ENCODE measurements around the gene MITF. TPM values are rescaled to one million over a fixed set of nuclear protein-coding genes. Genes with fewer than 3 reads are reported as not detected.

Gene MITF
- polyA plus RNA-seq, 3 donors, result 35.5 to 48.6 (median 43.6) TPM

GRCh38 chr3:69809076-69809835 is 70.0 kb downstream of the MITF start:
- no peak for DNase-seq (ENCODE audit: extremely low read depth in 1 of 11, low read depth in 9 of 11, low spot score in 4 of 11)

DNA sequence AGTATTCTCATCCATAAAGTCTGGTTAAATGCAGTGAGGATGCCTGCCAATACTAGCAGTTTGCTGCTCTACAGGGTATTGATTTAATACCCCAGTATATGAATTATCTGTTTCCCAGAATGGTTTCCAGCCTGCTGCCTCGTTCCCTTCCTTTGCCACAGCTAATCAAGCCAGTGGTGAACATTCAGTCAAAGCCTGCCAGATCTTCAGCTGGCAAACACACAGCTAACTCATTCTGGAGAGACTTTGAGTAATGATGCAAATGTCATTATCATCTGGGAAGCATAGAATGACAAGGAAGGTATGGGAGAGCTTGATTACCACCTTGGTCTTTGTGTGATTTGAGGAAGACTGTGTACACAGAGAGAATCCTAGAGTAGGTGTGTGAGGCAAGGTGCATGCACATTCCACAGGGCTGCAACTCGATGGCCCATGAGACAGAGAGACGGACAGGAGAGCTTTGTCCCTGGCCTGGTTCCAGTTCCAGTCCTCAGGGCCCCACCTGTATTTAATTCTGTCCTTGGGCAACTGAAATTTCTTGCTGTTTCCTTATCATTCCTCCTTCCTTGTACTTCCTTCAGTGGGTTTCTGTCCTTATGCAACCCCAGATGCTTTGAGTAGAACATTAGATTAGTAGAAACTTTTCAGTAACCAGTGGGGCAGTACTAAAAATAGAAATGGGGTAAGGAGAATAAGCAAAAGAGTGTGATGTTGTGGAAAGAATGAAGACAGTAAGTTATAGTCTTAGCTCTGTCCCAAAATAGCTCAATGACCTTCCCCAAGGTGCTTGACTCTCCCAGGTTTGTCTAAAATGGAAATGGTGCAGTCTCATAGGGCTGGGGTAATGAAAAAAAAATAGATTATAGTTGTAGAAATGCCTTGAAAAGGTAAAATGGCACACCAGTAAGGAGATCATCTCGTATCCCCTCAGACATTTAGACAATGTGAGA is 72.5 kb downstream of the MITF start:
- no peak for DNase-seq (ENCODE audit: extremely low read depth in 1 of 11, low read depth in 9 of 11, low spot score in 4 of 11)

DNA sequence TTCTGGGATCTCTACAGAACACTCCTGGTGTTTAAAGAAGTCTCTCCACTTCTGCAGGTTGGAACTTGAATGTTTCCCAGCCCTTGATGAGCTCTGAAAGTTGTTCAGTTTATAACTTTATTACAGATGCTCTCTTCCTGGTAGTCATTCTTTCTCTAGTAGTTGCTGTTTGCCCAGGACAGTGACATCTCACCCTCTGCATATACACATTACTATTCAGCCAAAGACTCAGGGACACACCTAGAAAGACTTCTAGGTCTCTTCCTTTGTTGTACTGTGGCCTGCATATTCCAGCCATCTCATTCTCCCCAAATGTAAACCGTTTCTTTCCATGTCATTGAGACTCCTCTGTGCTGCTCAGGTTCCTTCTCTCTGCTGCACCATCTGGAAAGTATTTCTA is 76.7 kb downstream of the MITF start:
- DNase-seq (ENCODE audit: extremely low read depth in 1 of 11, low read depth in 9 of 11, low spot score in 4 of 11), result no peak

- DNase-seq (ENCODE audit: extremely low read depth in 1 of 11, low read depth in 9 of 11, low spot score in 4 of 11), result no peak
Measured at GRCh38 chr3:69817988-69818387, 78.7 kb downstream of the MITF start.

- DNase-seq (ENCODE audit: extremely low read depth in 1 of 11, low read depth in 9 of 11, low spot score in 4 of 11), result no peak
Measured at GRCh38 chr3:69819282-69819681, 80.0 kb downstream of the MITF start.

DNA sequence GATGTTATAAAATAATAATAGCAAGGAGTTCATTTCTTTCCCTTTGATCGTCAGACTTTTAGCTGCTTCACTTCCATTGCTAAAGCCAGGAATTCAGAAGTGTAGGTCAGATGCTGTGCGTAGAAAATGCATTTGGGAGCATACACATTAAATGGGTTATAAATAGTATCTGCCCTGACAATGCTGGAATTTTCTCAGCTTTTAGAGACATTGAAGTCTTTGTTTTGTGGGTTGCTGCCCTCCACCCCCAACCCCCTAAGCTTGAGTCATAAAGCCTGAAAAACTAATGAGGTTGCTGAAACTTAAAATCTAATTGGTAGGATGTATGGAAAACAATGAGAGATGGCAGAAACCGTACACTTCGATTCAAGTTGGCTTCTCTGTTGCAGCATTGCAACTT is 81.9 kb downstream of the MITF start:
- no peak for DNase-seq (ENCODE audit: extremely low read depth in 1 of 11, low read depth in 9 of 11, low spot score in 4 of 11)

DNA sequence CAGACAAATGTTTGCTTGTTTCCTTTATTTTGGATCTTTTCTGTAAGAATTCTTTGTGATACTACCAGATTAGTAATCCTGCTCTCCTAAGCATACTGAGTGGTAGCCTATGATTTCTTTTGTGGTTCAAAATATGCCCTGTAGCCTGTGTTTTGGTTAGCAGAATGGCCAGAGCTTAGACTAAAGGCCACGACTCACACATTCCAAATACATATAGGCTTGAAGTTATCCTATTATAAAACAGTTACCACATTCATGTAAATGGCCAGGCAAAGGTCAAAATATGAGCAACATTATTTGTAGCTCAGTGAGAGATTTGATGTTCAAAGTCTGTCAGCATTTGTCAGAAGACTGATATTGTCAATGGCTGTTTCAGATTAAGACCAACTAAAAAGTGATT is 84.5 kb downstream of the MITF start:
- DNase-seq (ENCODE audit: extremely low read depth in 1 of 11, low read depth in 9 of 11, low spot score in 4 of 11), result no peak

DNA sequence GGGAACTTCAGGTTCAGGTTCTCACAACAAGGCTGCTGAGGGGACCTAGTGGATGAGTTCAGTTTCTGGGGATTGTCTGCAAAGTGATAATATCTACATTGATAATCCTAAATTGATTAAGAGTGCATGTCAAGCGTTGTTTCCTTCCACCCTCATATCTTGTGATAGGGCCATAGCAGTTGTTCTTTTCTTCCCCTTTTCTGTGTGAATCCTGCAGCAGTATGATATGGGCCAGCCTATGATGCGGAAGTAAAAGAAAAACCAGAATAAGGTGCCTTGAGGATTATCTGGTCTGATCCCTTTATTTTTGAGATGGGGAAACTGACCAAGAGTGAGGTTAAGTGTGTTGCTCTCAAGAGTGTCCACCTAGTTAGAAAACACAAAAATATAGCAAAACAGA is 86.2 kb downstream of the MITF start:
- DNase-seq (ENCODE audit: extremely low read depth in 1 of 11, low read depth in 9 of 11, low spot score in 4 of 11), result no peak

DNA sequence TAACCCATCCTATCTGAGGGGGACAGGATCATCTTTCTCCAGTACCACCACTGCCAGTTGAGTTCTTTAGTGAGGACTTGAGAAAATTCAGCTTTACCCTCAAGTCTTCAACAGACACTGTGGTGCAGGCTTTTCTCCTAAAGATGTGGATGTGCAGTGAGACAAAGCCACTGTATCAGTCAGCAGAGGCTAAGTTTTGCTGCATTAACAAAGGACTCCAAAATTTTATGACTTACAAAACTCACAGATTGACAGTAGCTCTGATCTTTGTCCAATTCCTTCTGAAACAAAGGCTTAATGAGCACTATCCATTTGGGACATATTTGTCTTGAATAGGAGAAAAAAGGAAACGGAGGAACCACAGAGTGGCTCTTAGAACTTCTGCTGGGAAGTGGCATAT is 87.9 kb downstream of the MITF start:
- no peak for DNase-seq (ENCODE audit: extremely low read depth in 1 of 11, low read depth in 9 of 11, low spot score in 4 of 11)

DNA sequence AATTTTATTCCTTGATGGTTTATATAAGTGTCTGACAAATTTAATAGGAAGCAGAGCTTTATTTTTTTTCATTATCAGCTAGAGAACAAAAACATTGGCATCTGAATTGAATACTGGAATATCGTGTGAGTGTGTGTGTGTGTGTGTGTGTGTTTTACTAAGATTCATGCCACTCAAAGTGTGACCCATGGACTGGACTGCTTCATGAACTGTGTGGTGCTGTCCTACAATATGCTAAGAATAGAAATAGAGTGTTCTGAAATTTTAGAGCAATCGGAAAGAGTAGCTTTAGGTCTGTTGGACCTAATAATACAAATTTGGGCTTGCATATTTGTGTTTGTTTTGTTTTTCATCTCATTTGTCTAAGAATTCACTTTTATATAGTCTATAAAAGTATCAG is 89.6 kb downstream of the MITF start:
- DNase-seq (ENCODE audit: extremely low read depth in 1 of 11, low read depth in 9 of 11, low spot score in 4 of 11), result no peak

GRCh38 chr3:69830147-69830546 is 90.9 kb downstream of the MITF start:
- DNase-seq (ENCODE audit: extremely low read depth in 1 of 11, low read depth in 9 of 11, low spot score in 4 of 11), result no peak

- DNase-seq (ENCODE audit: extremely low read depth in 1 of 11, low read depth in 9 of 11, low spot score in 4 of 11), result no peak
Measured at GRCh38 chr3:69831737-69832136, 92.5 kb downstream of the MITF start.

GRCh38 chr3:69833591-69833990 is 94.3 kb downstream of the MITF start:
- DNase-seq (ENCODE audit: extremely low read depth in 1 of 11, low read depth in 9 of 11, low spot score in 4 of 11), result no peak

- DNase-seq (ENCODE audit: extremely low read depth in 1 of 11, low read depth in 9 of 11, low spot score in 4 of 11), result no peak
Measured at GRCh38 chr3:69838217-69838616, 99.0 kb downstream of the MITF start.

DNA sequence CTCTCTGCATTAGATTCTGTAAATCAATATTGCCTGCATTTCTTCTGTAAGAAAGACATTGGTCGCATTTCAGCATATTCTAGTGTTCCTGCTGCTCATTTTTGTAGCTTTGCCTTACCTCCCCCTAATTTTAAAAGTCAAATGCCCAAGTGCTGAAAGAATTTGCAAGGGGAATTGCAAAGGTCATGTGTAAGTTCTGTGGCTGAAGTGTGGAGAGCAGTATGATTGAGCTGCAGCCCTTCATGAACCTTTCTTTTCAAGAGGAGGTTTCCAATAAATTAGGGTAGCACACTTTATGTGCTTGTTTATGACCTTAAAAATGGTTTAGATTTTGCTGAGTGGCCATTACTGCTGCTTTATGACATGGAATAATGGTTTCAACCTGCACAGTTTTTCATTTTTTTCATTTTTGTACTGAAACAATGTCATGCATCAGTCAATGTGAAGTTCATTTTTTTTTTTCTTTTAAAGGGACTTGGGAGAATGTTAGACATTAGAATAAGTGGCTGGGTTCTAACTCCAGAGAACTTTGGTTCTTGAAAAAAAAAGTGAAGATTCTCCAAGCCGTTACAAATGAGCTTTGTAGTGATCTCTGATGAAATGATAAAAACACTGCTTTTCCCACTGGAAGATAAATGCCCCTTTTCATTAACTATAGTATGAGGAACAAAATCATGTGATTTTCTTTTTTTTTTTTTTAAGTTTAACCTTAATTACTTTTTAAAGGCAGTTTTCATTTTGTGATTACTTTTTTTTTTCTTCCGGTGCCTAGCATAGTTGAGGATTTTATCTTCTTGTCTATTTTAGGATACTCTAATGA is 99.6 kb downstream of the MITF start:
- DNase-seq (ENCODE audit: extremely low read depth in 1 of 11, low read depth in 9 of 11, low spot score in 4 of 11), result no peak

DNA sequence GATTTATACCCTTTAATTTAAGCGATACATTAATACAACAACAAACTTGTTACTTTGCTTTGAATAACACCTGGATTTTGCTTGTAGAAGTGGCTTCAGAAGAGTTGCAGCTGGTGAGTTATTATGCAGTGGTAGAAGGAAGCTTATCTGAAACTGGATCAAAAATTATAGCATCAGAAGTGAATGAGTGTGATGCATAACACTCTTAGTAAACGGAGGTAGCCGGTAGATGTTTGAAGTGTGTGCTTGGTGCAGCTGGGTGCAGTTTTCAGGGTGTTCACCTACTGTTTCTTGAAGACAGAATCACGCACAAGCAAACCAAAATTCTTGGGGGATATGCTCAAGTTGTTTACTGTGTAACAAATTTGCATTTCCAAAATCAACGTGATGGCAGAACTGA is 103.1 kb downstream of the MITF start:
- DNase-seq (ENCODE audit: extremely low read depth in 1 of 11, low read depth in 9 of 11, low spot score in 4 of 11), result no peak

GRCh38 chr3:69842789-69843188 is 103.5 kb downstream of the MITF start:
- DNase-seq (ENCODE audit: extremely low read depth in 1 of 11, low read depth in 9 of 11, low spot score in 4 of 11), result no peak

- no peak for DNase-seq (ENCODE audit: extremely low read depth in 1 of 11, low read depth in 9 of 11, low spot score in 4 of 11)
Measured at GRCh38 chr3:69844706-69845105, 105.4 kb downstream of the MITF start.

GRCh38 chr3:69847303-69847702 is 108.0 kb downstream of the MITF start:
- no peak for DNase-seq (ENCODE audit: extremely low read depth in 1 of 11, low read depth in 9 of 11, low spot score in 4 of 11)

DNA sequence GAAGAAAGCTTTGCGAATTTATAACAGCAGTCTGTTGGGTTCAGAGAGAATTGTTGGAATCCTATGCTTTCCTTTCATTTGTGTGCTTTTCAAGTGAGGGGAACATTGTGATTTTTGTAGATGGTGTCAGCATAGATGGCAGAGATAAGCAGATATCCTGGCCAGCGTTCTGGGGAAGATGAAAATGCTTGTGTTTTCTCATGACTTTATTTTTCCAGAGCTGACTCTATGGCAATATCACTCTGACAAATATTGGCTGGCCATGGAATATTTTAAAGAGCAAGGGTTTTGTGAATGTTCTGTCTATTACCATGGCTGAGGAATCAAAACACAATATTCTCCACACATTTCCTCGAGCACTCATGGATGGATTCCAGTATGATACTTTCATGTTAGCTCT is 108.8 kb downstream of the MITF start:
- no peak for DNase-seq (ENCODE audit: extremely low read depth in 1 of 11, low read depth in 9 of 11, low spot score in 4 of 11)
